C4-2B (cell line): ENCODE data around the gene IFNGR1.

ENCODE experiments used
- ZFX ChIP-seq: fragments of 450-650 bp; IDR thresholded peaks from 2 replicates; pipeline ENCODE4 v1.6.1; 2017
- TF ChIP-seq, protein P1 (sequence below): fragments of 450-650 bp; conservative IDR thresholded peaks from 2 replicates; pipeline ENCODE4 v1.5.1; 2017; ENCODE audit warnings: mild to moderate bottlenecking

- TF ChIP-seq, protein P1, sequence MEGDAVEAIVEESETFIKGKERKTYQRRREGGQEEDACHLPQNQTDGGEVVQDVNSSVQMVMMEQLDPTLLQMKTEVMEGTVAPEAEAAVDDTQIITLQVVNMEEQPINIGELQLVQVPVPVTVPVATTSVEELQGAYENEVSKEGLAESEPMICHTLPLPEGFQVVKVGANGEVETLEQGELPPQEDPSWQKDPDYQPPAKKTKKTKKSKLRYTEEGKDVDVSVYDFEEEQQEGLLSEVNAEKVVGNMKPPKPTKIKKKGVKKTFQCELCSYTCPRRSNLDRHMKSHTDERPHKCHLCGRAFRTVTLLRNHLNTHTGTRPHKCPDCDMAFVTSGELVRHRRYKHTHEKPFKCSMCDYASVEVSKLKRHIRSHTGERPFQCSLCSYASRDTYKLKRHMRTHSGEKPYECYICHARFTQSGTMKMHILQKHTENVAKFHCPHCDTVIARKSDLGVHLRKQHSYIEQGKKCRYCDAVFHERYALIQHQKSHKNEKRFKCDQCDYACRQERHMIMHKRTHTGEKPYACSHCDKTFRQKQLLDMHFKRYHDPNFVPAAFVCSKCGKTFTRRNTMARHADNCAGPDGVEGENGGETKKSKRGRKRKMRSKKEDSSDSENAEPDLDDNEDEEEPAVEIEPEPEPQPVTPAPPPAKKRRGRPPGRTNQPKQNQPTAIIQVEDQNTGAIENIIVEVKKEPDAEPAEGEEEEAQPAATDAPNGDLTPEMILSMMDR, result no peak
- no peak for TF ChIP-seq ZFX
Measured at GRCh38 chr6:137148306-137149034, 70.7 kb downstream of the IFNGR1 start.
